ENCODE measurements around the gene LIMK1.

DNA sequence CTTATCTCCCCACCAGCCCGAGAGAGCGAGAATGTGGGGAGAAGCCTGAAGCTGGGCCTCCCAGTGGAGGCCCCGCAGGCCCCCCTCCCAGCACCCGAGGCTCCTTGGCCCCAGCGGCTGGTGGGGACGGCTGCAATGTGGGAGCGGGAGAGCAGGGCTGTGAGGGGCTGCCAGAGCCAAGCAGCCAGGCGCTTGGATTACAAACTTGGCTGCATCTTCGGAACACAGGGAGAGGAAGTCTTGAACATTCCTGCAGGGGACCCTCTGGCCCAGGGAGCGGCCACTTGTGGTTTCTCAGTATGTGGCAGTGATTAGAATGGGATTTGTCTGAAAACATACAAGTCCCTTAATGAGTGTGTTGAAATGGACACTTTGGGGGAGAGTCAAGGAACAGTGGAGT, 32.4 kb upstream of the LIMK1 start:
- TF ChIP-seq, protein P1, sequence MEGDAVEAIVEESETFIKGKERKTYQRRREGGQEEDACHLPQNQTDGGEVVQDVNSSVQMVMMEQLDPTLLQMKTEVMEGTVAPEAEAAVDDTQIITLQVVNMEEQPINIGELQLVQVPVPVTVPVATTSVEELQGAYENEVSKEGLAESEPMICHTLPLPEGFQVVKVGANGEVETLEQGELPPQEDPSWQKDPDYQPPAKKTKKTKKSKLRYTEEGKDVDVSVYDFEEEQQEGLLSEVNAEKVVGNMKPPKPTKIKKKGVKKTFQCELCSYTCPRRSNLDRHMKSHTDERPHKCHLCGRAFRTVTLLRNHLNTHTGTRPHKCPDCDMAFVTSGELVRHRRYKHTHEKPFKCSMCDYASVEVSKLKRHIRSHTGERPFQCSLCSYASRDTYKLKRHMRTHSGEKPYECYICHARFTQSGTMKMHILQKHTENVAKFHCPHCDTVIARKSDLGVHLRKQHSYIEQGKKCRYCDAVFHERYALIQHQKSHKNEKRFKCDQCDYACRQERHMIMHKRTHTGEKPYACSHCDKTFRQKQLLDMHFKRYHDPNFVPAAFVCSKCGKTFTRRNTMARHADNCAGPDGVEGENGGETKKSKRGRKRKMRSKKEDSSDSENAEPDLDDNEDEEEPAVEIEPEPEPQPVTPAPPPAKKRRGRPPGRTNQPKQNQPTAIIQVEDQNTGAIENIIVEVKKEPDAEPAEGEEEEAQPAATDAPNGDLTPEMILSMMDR (conservative IDR thresholded peaks at IDR 0.05; ENCODE audit: low read length), result no peak
- TF ChIP-seq EZH2phosphoT487 (IDR thresholded peaks at IDR 0.05; ENCODE audit: borderline replicate concordance), result no peak
